Esophagus muscularis mucosa (tissue), 4 donors: ENCODE data around the gene TMA7B. TPM values are rescaled to one million over a fixed set of nuclear protein-coding genes. Genes with fewer than 3 reads are reported as not detected.
"Not testable (repeated sequence)": the region's sequence is repeated elsewhere in the genome, so short reads cannot be mapped to it uniquely, and the experiment has no call there.

Experiments used
- DNase-seq: peaks from one replicate; pipeline ENCODE4 v3.0.0-alpha.2; 2017; ENCODE audit errors: extremely low spot score
- H3K27ac ChIP-seq, 4 donors: fragments of 200-600 bp; sonication (generic); replicated peaks in 1 of 4; 1 replicate in 3 of 4; 2 replicates in 1 of 4; pipeline ENCODE4 v1.5.1; 2016 to 2019; ENCODE audit warnings: mild to moderate bottlenecking in 1 of 4
- H3K27me3 ChIP-seq, 4 donors: fragments of 200-600 bp; sonication (generic); one replicate each; pipeline versions ENCODE4 v1.5.1 to v1.6.0; 2016 to 2019
- H3K36me3 ChIP-seq, 4 donors: fragments of 200-600 bp; sonication (generic); one replicate each; pipeline ENCODE4 v1.5.1; 2016 to 2019
- H3K4me1 ChIP-seq, 4 donors: fragments of 200-600 bp; sonication (generic); one replicate each; pipeline ENCODE4 v1.5.1; 2016 to 2019
- H3K4me3 ChIP-seq, 4 donors: fragments of 200-600 bp; sonication (generic); 1 replicate in 2 of 4; 2 replicates in 2 of 4; pipeline ENCODE4 v1.5.1; 2016 to 2019; ENCODE audit warnings: mild to moderate bottlenecking in 4 of 4, moderate library complexity in 1 of 4
- H3K9me3 ChIP-seq, 4 donors: fragments of 200-600 bp; sonication (generic); 1 replicate in 3 of 4; 2 replicates in 1 of 4; pipeline ENCODE4 v1.5.1; 2016 to 2019
- CTCF ChIP-seq, 3 experiments: fragments of 200-600 bp in 2 of 3; fragments of 450-650 bp in 1 of 3; sonication (generic) in 2 of 3; IDR thresholded peaks; one replicate each; pipeline ENCODE4 v1.5.1; 2017 to 2019; ENCODE audit warnings: antibody characterized with exemption in 3 of 3, mild to moderate bottlenecking in 2 of 3, moderate library complexity in 1 of 3
- EP300 ChIP-seq: sonication (generic); formaldehyde crosslinking; IDR thresholded peaks from one replicate; pipeline ENCODE4 v1.6.1; 2017; ENCODE audit warnings: antibody characterized with exemption
- POLR2A ChIP-seq: fragments of 450-650 bp; IDR thresholded peaks from one replicate; pipeline ENCODE4 v1.6.1; 2017; ENCODE audit warnings: antibody characterized with exemption, moderate library complexity, mild to moderate bottlenecking, low read depth
- POLR2AphosphoS5 ChIP-seq, 2 donors: sonication (generic); formaldehyde crosslinking; IDR thresholded peaks; one replicate each; pipeline ENCODE4 v1.6.1; 2017; ENCODE audit warnings: antibody characterized with exemption in 2 of 2
- WGBS: methylation state at CpG from one replicate; pipeline ENCODE4 v1.1.5; 2018; 5-methylcytosine and 5-hydroxymethylcytosine counted together
- intact Hi-C: fragments of 100-400 bp; cut with DNase I; formaldehyde crosslinking; loops from one replicate; pipeline ENCODE4 v1.15.1; 2023
- total RNA-seq, 4 donors: library from RNA; depleted of rRNA; stranded (reverse); fragments of >200 nt; gene quantifications; one replicate each; pipeline versions ENCODE4 v1.1.0 to v1.2.1, GENCODE V29; 2016

The TMA7B gene
- total RNA-seq, 4 donors from 2014 or later, result not detected

GRCh38 chr22:39988386-39989114, 28.4 kb downstream of the TMA7B start:
- no peaks in the 10 kb centered on the region for H3K9me3 ChIP-seq
- TF ChIP-seq CTCF (IDR thresholded peaks at IDR 0.05), result no peak
- no peak overlapping the region for H3K27ac ChIP-seq
- no peaks in the 10 kb centered on the region for H3K4me1 ChIP-seq
- H3K36me3 ChIP-seq, result no peaks in the 10 kb centered on the region
- no peak overlapping the region for H3K4me3 ChIP-seq
- intact Hi-C loops, result no loop called here
- H3K27me3 ChIP-seq, result peaks cover 0 to 31% (median 0%) of the 10 kb centered on the region in 4 donors
- no peak for DNase-seq
- 70% methylated on average over 10 of the region's 10 CpGs for WGBS

- intact Hi-C loops, result no loop called here
- Histone ChIP-seq H3K27me3 (peaks cover 0 to 36% (median 6%) of the 10 kb centered on the region in 4 donors), H3K4me1 (peaks cover 0 to 5% (median 5%) of the 10 kb centered on the region in 4 donors), H3K9me3 (no peaks in the 10 kb centered on the region), H3K4me3 (no peak overlapping the region), H3K27ac (no peak overlapping the region), H3K36me3 (no peaks in the 10 kb centered on the region)
- no peak for DNase-seq
- WGBS, result 83% methylated on average over 7 of the region's 7 CpGs
- no peak for TF ChIP-seq POLR2AphosphoS5 (IDR thresholded peaks at IDR 0.05)
- no peak for TF ChIP-seq CTCF (IDR thresholded peaks at IDR 0.05)
- TF ChIP-seq POLR2A, result no peak
- no peak for TF ChIP-seq EP300
Observed at GRCh38 chr22:39989633-39990032, 29.4 kb downstream of the TMA7B start.

- 100% methylated on average over 3 of the region's 3 CpGs for whole genome bisulfite sequencing
- peaks cover 0 to 41% (median 13%) of the 10 kb centered on the region in 4 donors for H3K27me3 ChIP-seq
- H3K4me1 ChIP-seq, result peaks cover 0 to 14% (median 13%) of the 10 kb centered on the region in 4 donors
- TF ChIP-seq POLR2AphosphoS5 (IDR thresholded peaks at IDR 0.05), result no peak
- TF ChIP-seq POLR2A, result no peak
- TF ChIP-seq CTCF (IDR thresholded peaks at IDR 0.05), result no peak
- TF ChIP-seq EP300, result no peak
- no peaks in the 10 kb centered on the region for H3K9me3 ChIP-seq
- intact Hi-C loops, result no loop called here
- no peak overlapping the region for H3K27ac ChIP-seq
- no peak overlapping the region for H3K4me3 ChIP-seq
- DNase-seq, result no peak
- H3K36me3 ChIP-seq, result no peaks in the 10 kb centered on the region
Observed at GRCh38 chr22:39990686-39991085, 30.5 kb downstream of the TMA7B start.

- H3K4me1 ChIP-seq, result peaks cover 0 to 14% (median 13%) of the 10 kb centered on the region in 4 donors
- no peak overlapping the region for H3K4me3 ChIP-seq
- intact Hi-C loops, result no loop called here
- TF ChIP-seq EP300 (no peak), POLR2A (no peak)
- H3K27me3 ChIP-seq, result peaks cover 0 to 47% (median 13%) of the 10 kb centered on the region in 4 donors
- H3K36me3 ChIP-seq, result no peaks in the 10 kb centered on the region
- 89% methylated on average over 9 of the region's 9 CpGs for WGBS
- no peak overlapping the region for H3K27ac ChIP-seq
- DNase-seq, result no peak
- H3K9me3 ChIP-seq, result no peaks in the 10 kb centered on the region
Observed at GRCh38 chr22:39991159-39991860, 31.1 kb downstream of the TMA7B start.

GRCh38 chr22:39992088-39992826, 32.1 kb downstream of the TMA7B start:
- H3K4me3 ChIP-seq, result no peak overlapping the region
- WGBS, result 90% methylated on average over 5 of the region's 5 CpGs
- no peak for DNase-seq
- TF ChIP-seq POLR2AphosphoS5 (IDR thresholded peaks at IDR 0.05) (no peak), CTCF (IDR thresholded peaks at IDR 0.05) (no peak), EP300 (no peak), POLR2A (no peak)
- H3K4me1 ChIP-seq, result peaks cover 0 to 17% (median 13%) of the 10 kb centered on the region in 4 donors
- intact Hi-C loops, result no loop called here
- no peak overlapping the region for H3K27ac ChIP-seq
- no peaks in the 10 kb centered on the region for H3K9me3 ChIP-seq
- H3K36me3 ChIP-seq, result no peaks in the 10 kb centered on the region
- peaks cover 0 to 52% (median 15%) of the 10 kb centered on the region in 4 donors for H3K27me3 ChIP-seq

GRCh38 chr22:39992894-39993293, 32.7 kb downstream of the TMA7B start:
- H3K4me3 ChIP-seq, DNase-seq, H3K9me3 ChIP-seq, H3K27ac ChIP-seq, intact Hi-C loops, H3K36me3 ChIP-seq: not testable (repeated sequence)
- 94% methylated on average over 7 of the region's 7 CpGs for WGBS
- Histone ChIP-seq H3K4me1 (peaks cover 5 to 23% (median 16%) of the 10 kb centered on the region in 4 donors), H3K27me3 (peaks cover 0 to 58% (median 15%) of the 10 kb centered on the region in 4 donors)
